Panc1 (cell line): ENCODE results near the gene RSPH4A.
"Not testable (repeated sequence)": the region's sequence is repeated elsewhere in the genome, so short reads cannot be mapped to it uniquely, and the experiment has no call there.

Experiments
- CTCF ChIP-seq: fragments of 450-650 bp; IDR thresholded peaks from 2 replicates; pipeline ENCODE4 v1.5.1; 2017; ENCODE audit warnings: mild to moderate bottlenecking
- POLR2AphosphoS5 ChIP-seq: IDR thresholded peaks from 2 replicates; pipeline ENCODE4 v1.6.1; 2012; ENCODE audit warnings: mild to moderate bottlenecking, low read depth, low read length, moderate library complexity
- TCF7L2 ChIP-seq: IDR thresholded peaks from 2 replicates; pipeline ENCODE4 v1.6.1; 2011; ENCODE audit warnings: mild to moderate bottlenecking, low read depth, low read length, inconsistent platforms

- TF ChIP-seq CTCF, POLR2AphosphoS5, TCF7L2: not testable (repeated sequence)
Observed at GRCh38 chr6:116664169-116664568, 47.9 kb downstream of the RSPH4A start.
